HepG2 (cell line): ENCODE data around the gene ABCA13. TPM values are rescaled to one million over a fixed set of nuclear protein-coding genes. Genes with fewer than 3 reads are reported as not detected.

Source experiments
- ATAC-seq: fragments of 200-7000 bp; cut with Tn5 transposase; 3 replicates; pipeline ENCODE4 v1.9.1; 2020; ENCODE audit warnings: mild to moderate bottlenecking, moderate library complexity
- BruUV-seq: library from RNA; stranded (reverse); fragments of 400-500 nt; replicated peaks from 2 replicates; lab custom pipeline; 2021; lab: Mats Ljungman, UMichigan
- CTCF ChIA-PET: fragments of 300-600 bp; formaldehyde crosslinking; extraction: SDS; loops from one replicate; lab custom pipeline; 2021; ENCODE audit warnings: low total read pairs, inconsistent platforms, low intra/inter-chr PET ratio; lab: Yijun Ruan, JAX
- POLR2A ChIA-PET: fragments of 350-600 bp; sonication (Branson Sonifier 250); formaldehyde crosslinking; loops from one replicate; lab custom pipeline; 2020; ENCODE audit warnings: antibody characterized with exemption, inconsistent platforms; lab: Yijun Ruan, JAX
- DNase-seq: peaks from one replicate; pipeline ENCODE4 v3.0.0-alpha.2; 2015; ENCODE audit warnings: low spot score
- FAIRE-seq: peaks from 3 replicates; lab custom pipeline; 2011; peaks lifted over from hg19 to GRCh38; lab: Jason Lieb, UNC
- H2AFZ ChIP-seq: one replicate; pipeline ENCODE4 v1.6.1; 2011; ENCODE audit warnings: low read length, inconsistent platforms
- H3K27ac ChIP-seq: fragments of 300-600 bp; 3 replicates; pipeline ENCODE4 v1.8.0; 2011; ENCODE audit warnings: mixed run types, mild to moderate bottlenecking, mixed read lengths, low read length, inconsistent platforms; ENCODE audit not compliant: insufficient read depth; ENCODE audit errors: extremely low read length
- H3K27me3 ChIP-seq, 2 experiments: fragments of 200-600 bp in 1 of 2; 2 replicates in 1 of 2; 3 replicates in 1 of 2; pipeline versions ENCODE4 v1.6.0 to v1.8.0; 2011; ENCODE audit warnings: low read length in 2 of 2, mild to moderate bottlenecking in 2 of 2, moderate library complexity in 2 of 2, inconsistent platforms in 1 of 2; ENCODE audit not compliant: insufficient read depth in 2 of 2, control insufficient read depth in 1 of 2
- H3K36me3 ChIP-seq, 2 experiments: fragments of 200-600 bp in 1 of 2; replicated peaks in 1 of 2; 2 replicates in 1 of 2; 3 replicates in 1 of 2; pipeline versions ENCODE4 v1.5.1 to v1.8.0; 2011; ENCODE audit warnings: low read length in 2 of 2, inconsistent platforms in 1 of 2; ENCODE audit not compliant: insufficient read depth in 2 of 2, control insufficient read depth in 1 of 2
- H3K4me1 ChIP-seq: 2 replicates; pipeline ENCODE4 v1.5.1; 2012; ENCODE audit warnings: low read length, inconsistent platforms; ENCODE audit not compliant: insufficient read depth
- H3K4me2 ChIP-seq: 2 replicates; pipeline ENCODE4 v1.6.0; 2011; ENCODE audit warnings: low read depth, low read length, inconsistent platforms
- H3K4me3 ChIP-seq, 3 experiments: fragments of 200-600 bp in 1 of 3; sonication (generic), shearing (Covaris generic) in 1 of 3; replicated peaks in 1 of 3; 2 replicates each; pipeline ENCODE4 v1.5.1; 2011 to 2016; ENCODE audit warnings: low read length in 3 of 3, inconsistent platforms in 2 of 3, low read depth in 2 of 3, mild to moderate bottlenecking in 2 of 3, control low read depth in 1 of 3, mixed read lengths in 1 of 3; ENCODE audit not compliant: insufficient read depth in 1 of 3
- H3K79me2 ChIP-seq: one replicate; pipeline ENCODE4 v1.6.1; 2011; ENCODE audit warnings: low read length, inconsistent platforms; ENCODE audit not compliant: insufficient read depth
- H3K9ac ChIP-seq: 2 replicates; pipeline ENCODE4 v1.6.0; 2011; ENCODE audit warnings: mild to moderate bottlenecking, low read depth, low read length, inconsistent platforms; ENCODE audit not compliant: insufficient read depth
- H3K9me3 ChIP-seq: 2 replicates; pipeline ENCODE4 v1.5.1; 2012; ENCODE audit warnings: mild to moderate bottlenecking, low read length
- H4K20me1 ChIP-seq: 2 replicates; pipeline ENCODE4 v1.6.0; 2011; ENCODE audit warnings: inconsistent platforms, mild to moderate bottlenecking, low read length, moderate library complexity; ENCODE audit not compliant: insufficient read depth
- ARNT ChIP-seq: fragments of 450-650 bp; IDR thresholded peaks from 2 replicates; pipeline ENCODE4 v1.6.1; 2017
- CC2D1A ChIP-seq: sonication (generic); formaldehyde crosslinking; IDR thresholded peaks from 2 replicates; pipeline ENCODE4 v1.8.1; 2023; ENCODE audit warnings: mild to moderate bottlenecking, missing genetic modification reagents
- IRF2 ChIP-seq: IDR thresholded peaks from 2 replicates; pipeline ENCODE4 v1.6.1; 2018; ENCODE audit warnings: missing genetic modification reagents, missing compliant biosample characterization
- MAFK ChIP-seq, 2 experiments: IDR thresholded peaks in 1 of 2; conservative IDR thresholded peaks in 1 of 2; 2 replicates each; pipeline ENCODE4 v1.6.1; 2011; ENCODE audit warnings: improper control_type of control experiment in 2 of 2, low read length in 2 of 2
- NFKB2 ChIP-seq: sonication (generic); formaldehyde crosslinking; IDR thresholded peaks from 2 replicates; pipeline ENCODE4 v1.4.0; 2020; ENCODE audit warnings: missing genetic modification reagents, borderline replicate concordance
- NFKBIZ ChIP-seq: IDR thresholded peaks from 2 replicates; pipeline ENCODE4 v1.6.1; 2018; ENCODE audit warnings: missing genetic modification reagents, missing compliant biosample characterization
- NONO ChIP-seq, 2 experiments: fragments of 450-650 bp in 1 of 2; sonication (generic) in 1 of 2; formaldehyde crosslinking in 1 of 2; IDR thresholded peaks in 1 of 2; conservative IDR thresholded peaks in 1 of 2; 2 replicates each; pipeline versions ENCODE4 v1.6.1 to v1.8.0; 2017 to 2022; ENCODE audit warnings: mild to moderate bottlenecking in 1 of 2, missing genetic modification reagents in 1 of 2, moderate library complexity in 1 of 2
- POLR2A ChIP-seq, 2 experiments: IDR thresholded peaks; 2 replicates each; pipeline ENCODE4 v1.6.1; 2011; ENCODE audit warnings: low read depth in 2 of 2, low read length in 2 of 2, mild to moderate bottlenecking in 1 of 2, moderate library complexity in 1 of 2; ENCODE audit not compliant: insufficient read depth in 1 of 2
- SNAI1 ChIP-seq: sonication (generic); formaldehyde crosslinking; IDR thresholded peaks from 2 replicates; pipeline ENCODE4 v1.5.0; 2020; ENCODE audit warnings: mild to moderate bottlenecking, missing genetic modification reagents, borderline replicate concordance
- ZNF446 ChIP-seq: sonication (generic); formaldehyde crosslinking; IDR thresholded peaks from 2 replicates; pipeline ENCODE4 v1.5.0; 2020; ENCODE audit warnings: mild to moderate bottlenecking, missing genetic modification reagents
- ZNF703 ChIP-seq: sonication (generic); formaldehyde crosslinking; IDR thresholded peaks from 2 replicates; pipeline ENCODE4 v1.5.1; 2020; ENCODE audit warnings: missing genetic modification reagents, mild to moderate bottlenecking, moderate library complexity, borderline replicate concordance
- ZNF879 ChIP-seq: sonication (generic); formaldehyde crosslinking; IDR thresholded peaks from 2 replicates; pipeline ENCODE4 v1.8.1; 2023; ENCODE audit warnings: missing genetic modification reagents
- in situ Hi-C: cut with HindIII; loops from 2 replicates; pipeline ENCODE4 v1.10.0; 2017; ENCODE audit warnings: low pct_unique_long_range_greater_than_20kb; ENCODE audit not compliant: extremely low pct_ligation_motif_present
- intact Hi-C: fragments of 100-400 bp; cut with micrococcal nuclease; formaldehyde crosslinking; loops from one replicate; pipeline ENCODE4 v1.10.0; 2022; ENCODE audit not compliant: unreplicated experiment
- polyA plus RNA-seq, 8 experiments: library from polyadenylated mRNA; depleted of rRNA in 3 of 8; stranded (reverse) in 7 of 8; unstranded in 1 of 8; fragments of >200 nt; fragmentation: Illumina TruSeq in 4 of 8; extraction: Trizol in 4 of 8; gene quantifications; 2 replicates each; pipeline versions ENCODE4 v1.2.1 to v1.2.3, GENCODE V29; 2011 to 2016; ENCODE audit warnings: low read depth in 4 of 8, missing spikeins in 1 of 8, mixed read lengths in 1 of 8; ENCODE audit not compliant: insufficient read depth in 1 of 8
- total RNA-seq, 5 experiments: library from RNA; depleted of rRNA; stranded (reverse); fragments of >200 nt; fragmentation: Illumina TruSeq; extraction: Trizol; gene quantifications; 2 replicates each; pipeline ENCODE4 v1.2.3, GENCODE V29; 2016; ENCODE audit warnings: low read depth in 1 of 5
- TF ChIP-seq, protein P1 (sequence below): sonication (generic); formaldehyde crosslinking; IDR thresholded peaks from 2 replicates; pipeline ENCODE4 v1.4.0; 2020; ENCODE audit warnings: low read depth, mild to moderate bottlenecking, missing genetic modification reagents
- TF ChIP-seq, protein P2 (sequence below): sonication (generic); formaldehyde crosslinking; IDR thresholded peaks from 2 replicates; pipeline ENCODE4 v1.8.1; 2023; ENCODE audit warnings: missing genetic modification reagents, inconsistent platforms, borderline replicate concordance
- TF ChIP-seq, protein P3 (sequence below): IDR thresholded peaks from 2 replicates; pipeline ENCODE4 v1.6.1; 2012; ENCODE audit warnings: low read depth, low read length, improper control_type of control experiment
- TF ChIP-seq, protein P4 (sequence below): sonication (generic); formaldehyde crosslinking; IDR thresholded peaks from 2 replicates; pipeline ENCODE4 v1.9.0; 2022; ENCODE audit warnings: low read depth, missing genetic modification reagents
- TF ChIP-seq, protein P5 (sequence below): sonication (generic); formaldehyde crosslinking; IDR thresholded peaks from 2 replicates; pipeline ENCODE4 v1.4.0; 2020; ENCODE audit warnings: low read depth, mild to moderate bottlenecking, missing genetic modification reagents

Gene ABCA13
- total and polyA plus RNA-seq, 2 of the 13 experiments (the other 11 are each of a cell fraction or from before 2014, with no cell fraction given), result 0.03 TPM; not detected in 1

DNA sequence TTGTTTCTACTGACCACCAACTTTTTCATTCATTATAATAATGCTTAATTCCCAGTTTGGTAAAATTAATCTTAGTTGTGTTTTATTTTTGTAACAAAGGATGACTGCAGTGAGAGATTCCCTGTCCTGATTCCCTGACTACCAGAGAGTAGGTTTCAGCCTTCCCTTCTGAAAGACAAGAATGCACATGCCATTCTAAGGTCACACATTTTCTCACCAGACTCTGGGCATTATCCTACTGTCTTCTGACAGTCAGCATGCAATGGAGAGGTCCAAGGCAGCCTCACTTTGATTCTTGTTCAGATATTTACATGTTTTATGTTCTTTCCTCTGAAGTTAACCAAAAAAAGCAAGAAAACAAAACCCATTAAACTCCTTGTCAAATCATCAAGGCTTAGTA lies 380.4 kb downstream of the ABCA13 start:
- DNase-seq, result no peak
- no peak overlapping the region for H3K4me2 ChIP-seq
- TF ChIP-seq, protein P1, sequence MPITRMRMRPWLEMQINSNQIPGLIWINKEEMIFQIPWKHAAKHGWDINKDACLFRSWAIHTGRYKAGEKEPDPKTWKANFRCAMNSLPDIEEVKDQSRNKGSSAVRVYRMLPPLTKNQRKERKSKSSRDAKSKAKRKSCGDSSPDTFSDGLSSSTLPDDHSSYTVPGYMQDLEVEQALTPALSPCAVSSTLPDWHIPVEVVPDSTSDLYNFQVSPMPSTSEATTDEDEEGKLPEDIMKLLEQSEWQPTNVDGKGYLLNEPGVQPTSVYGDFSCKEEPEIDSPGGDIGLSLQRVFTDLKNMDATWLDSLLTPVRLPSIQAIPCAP (CRISPR knock-in tag), result no peak
- TF ChIP-seq CC2D1A (CRISPR knock-in tag), result no peak
- TF ChIP-seq SNAI1, result no peak
- TF ChIP-seq, protein P2, sequence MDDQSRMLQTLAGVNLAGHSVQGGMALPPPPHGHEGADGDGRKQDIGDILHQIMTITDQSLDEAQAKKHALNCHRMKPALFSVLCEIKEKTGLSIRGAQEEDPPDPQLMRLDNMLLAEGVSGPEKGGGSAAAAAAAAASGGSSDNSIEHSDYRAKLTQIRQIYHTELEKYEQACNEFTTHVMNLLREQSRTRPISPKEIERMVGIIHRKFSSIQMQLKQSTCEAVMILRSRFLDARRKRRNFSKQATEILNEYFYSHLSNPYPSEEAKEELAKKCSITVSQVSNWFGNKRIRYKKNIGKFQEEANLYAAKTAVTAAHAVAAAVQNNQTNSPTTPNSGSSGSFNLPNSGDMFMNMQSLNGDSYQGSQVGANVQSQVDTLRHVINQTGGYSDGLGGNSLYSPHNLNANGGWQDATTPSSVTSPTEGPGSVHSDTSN (CRISPR knock-in tag), result no peak
- TF ChIP-seq NONO (IDR thresholded peaks at IDR 0.05), result no peak
- TF ChIP-seq NONO (CRISPR knock-in tag; conservative IDR thresholded peaks at IDR 0.05), result no peak
- TF ChIP-seq NFKBIZ (CRISPR knock-in tag), result no peak
- no peak for TF ChIP-seq ZNF446 (CRISPR knock-in tag)
- no peak for TF ChIP-seq POLR2A (IDR thresholded peaks at IDR 0.05; ENCODE audit: insufficient read depth in 1 of 2, low read depth in 2 of 2, low read length in 2 of 2)
- no peak for TF ChIP-seq MAFK (conservative IDR thresholded peaks at IDR 0.05 in 1 of 2, IDR thresholded peaks at IDR 0.05 in 1 of 2; ENCODE audit: low read length in 2 of 2)
- no peak for TF ChIP-seq ARNT
- TF ChIP-seq, protein P3, sequence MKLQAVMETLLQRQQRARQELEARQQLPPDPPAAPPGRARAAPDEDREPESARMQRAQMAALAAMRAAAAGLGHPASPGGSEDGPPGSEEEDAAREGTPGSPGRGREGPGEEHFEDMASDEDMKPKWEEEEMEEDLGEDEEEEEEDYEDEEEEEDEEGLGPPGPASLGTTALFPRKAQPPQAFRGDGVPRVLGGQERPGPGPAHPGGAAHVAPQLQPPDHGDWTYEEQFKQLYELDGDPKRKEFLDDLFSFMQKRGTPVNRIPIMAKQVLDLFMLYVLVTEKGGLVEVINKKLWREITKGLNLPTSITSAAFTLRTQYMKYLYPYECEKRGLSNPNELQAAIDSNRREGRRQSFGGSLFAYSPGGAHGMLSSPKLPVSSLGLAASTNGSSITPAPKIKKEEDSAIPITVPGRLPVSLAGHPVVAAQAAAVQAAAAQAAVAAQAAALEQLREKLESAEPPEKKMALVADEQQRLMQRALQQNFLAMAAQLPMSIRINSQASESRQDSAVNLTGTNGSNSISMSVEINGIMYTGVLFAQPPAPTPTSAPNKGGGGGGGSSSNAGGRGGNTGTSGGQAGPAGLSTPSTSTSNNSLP, result no peak
- TF ChIP-seq ZNF879 (CRISPR knock-in tag), result no peak
- no peak for TF ChIP-seq NFKB2
- no peak for TF ChIP-seq IRF2 (CRISPR knock-in tag)
- TF ChIP-seq, protein P4, sequence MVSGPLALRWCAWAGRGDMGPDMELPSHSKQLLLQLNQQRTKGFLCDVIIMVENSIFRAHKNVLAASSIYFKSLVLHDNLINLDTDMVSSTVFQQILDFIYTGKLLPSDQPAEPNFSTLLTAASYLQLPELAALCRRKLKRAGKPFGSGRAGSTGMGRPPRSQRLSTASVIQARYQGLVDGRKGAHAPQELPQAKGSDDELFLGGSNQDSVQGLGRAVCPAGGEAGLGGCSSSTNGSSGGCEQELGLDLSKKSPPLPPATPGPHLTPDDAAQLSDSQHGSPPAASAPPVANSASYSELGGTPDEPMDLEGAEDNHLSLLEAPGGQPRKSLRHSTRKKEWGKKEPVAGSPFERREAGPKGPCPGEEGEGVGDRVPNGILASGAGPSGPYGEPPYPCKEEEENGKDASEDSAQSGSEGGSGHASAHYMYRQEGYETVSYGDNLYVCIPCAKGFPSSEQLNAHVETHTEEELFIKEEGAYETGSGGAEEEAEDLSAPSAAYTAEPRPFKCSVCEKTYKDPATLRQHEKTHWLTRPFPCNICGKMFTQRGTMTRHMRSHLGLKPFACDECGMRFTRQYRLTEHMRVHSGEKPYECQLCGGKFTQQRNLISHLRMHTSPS (CRISPR knock-in tag), result no peak
- TF ChIP-seq ZNF703 (CRISPR knock-in tag), result no peak
- TF ChIP-seq, protein P5, sequence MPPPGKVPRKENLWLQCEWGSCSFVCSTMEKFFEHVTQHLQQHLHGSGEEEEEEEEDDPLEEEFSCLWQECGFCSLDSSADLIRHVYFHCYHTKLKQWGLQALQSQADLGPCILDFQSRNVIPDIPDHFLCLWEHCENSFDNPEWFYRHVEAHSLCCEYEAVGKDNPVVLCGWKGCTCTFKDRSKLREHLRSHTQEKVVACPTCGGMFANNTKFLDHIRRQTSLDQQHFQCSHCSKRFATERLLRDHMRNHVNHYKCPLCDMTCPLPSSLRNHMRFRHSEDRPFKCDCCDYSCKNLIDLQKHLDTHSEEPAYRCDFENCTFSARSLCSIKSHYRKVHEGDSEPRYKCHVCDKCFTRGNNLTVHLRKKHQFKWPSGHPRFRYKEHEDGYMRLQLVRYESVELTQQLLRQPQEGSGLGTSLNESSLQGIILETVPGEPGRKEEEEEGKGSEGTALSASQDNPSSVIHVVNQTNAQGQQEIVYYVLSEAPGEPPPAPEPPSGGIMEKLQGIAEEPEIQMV (CRISPR knock-in tag), result no peak
- TF ChIP-seq, all 625 proteins: peak for 0
- in situ Hi-C loops (no loop called here), intact Hi-C loops (no loop called here)
- Histone ChIP-seq H3K27ac (no peak overlapping the region), H3K9me3 (no peaks in the 10 kb centered on the region; the same call in 1 of the 2 replicates), H3K79me2 (no peaks in the 10 kb centered on the region), H3K27me3 (no peaks in the 10 kb centered on the region), H2AFZ (no peak overlapping the region), H3K4me3 (no peak overlapping the region), H3K9ac (no peak overlapping the region), H3K4me1 (no peaks in the 10 kb centered on the region), H4K20me1 (no peaks in the 10 kb centered on the region), H3K36me3 (no peaks in the 10 kb centered on the region)
- FAIRE-seq, result no peak
- no peak for ATAC-seq
- CTCF ChIA-PET, result no interaction called here
- POLR2A ChIA-PET, result no interaction called here
- no TSS peak for BruUV-seq
